GM19397 (cell line): Measurements from ENCODE around the gene PRRC2A.

Experiments
- ATAC-seq: cut with Tn5 transposase; IDR thresholded peaks from one replicate; pipeline ENCODE4 v1.9.1; 2021; ENCODE audit warnings: mild to moderate bottlenecking, moderate library complexity; ENCODE audit not compliant: unreplicated experiment

PRRC2A gene

DNA sequence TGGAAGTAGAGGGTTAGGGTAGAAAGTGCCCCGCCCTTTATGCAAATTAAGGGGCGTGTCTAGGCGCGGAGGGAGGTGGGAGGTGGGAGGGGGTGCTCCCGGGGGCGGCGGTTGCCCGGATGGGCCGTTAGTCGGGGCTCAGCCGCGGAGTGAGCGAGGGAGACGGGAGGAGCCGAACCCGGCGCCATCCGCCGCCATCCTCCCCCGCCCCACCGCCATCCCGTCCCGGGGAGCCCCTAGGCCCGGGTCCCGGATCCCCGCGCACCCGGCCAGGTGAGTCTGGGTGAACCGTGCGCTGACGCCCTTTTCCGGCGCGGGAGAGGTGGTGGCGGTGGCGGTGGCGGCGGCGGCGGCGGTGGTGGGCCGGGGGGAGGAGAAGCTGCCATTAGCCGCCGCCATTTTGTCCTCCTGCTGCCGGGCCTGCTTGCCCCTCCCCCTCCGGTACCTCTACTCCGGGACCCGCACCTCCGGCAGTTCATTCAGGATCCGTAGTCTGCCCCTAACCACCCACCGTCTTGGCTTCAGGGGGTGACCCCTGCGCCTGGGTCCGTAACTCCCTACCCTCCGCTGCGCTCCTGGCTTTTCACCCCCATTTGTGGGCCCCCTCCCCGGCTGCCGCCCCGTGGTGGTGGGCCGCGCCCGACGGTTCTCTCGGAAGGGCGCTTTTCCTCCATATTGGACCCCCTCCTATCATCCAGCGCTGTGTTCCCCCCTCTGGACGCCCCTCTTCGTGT is at the start of gene PRRC2A:
Gene PRRC2A (plus strand): TSS at position 130 of the 734 bp plus-strand sequence. CDS start 2,075 bp downstream, outside the sequence.
- peak; percentile 62 for ATAC-seq

- ATAC-seq: peak; percentile 42
Measured at GRCh38 chr6:31572041-31572911, 48.2 kb upstream of the PRRC2A start, which contains the start of gene LTA. Gene LTA (plus strand): TSS chr6:31572289. CDS start chr6:31572743, 454 bp downstream.

GRCh38 chr6:31573239-31574105 is 47.0 kb upstream of the PRRC2A start:
- ATAC-seq: no peak

GRCh38 chr6:31574106-31575061 is 46.1 kb upstream of the PRRC2A start:
- no peak for ATAC-seq

- no peak for ATAC-seq
Measured at GRCh38 chr6:31575335-31575901, 45.1 kb upstream of the PRRC2A start, which contains the start of gene TNF. Gene TNF (plus strand): TSS chr6:31575565. CDS start chr6:31575742, 177 bp downstream.

GRCh38 chr6:31575952-31576685 is 44.4 kb upstream of the PRRC2A start:
- ATAC-seq: no peak

DNA sequence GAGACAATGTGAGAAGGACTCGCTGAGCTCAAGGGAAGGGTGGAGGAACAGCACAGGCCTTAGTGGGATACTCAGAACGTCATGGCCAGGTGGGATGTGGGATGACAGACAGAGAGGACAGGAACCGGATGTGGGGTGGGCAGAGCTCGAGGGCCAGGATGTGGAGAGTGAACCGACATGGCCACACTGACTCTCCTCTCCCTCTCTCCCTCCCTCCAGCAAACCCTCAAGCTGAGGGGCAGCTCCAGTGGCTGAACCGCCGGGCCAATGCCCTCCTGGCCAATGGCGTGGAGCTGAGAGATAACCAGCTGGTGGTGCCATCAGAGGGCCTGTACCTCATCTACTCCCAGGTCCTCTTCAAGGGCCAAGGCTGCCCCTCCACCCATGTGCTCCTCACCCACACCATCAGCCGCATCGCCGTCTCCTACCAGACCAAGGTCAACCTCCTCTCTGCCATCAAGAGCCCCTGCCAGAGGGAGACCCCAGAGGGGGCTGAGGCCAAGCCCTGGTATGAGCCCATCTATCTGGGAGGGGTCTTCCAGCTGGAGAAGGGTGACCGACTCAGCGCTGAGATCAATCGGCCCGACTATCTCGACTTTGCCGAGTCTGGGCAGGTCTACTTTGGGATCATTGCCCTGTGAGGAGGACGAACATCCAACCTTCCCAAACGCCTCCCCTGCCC is 43.5 kb upstream of the PRRC2A start:
- ATAC-seq: no peak

DNA sequence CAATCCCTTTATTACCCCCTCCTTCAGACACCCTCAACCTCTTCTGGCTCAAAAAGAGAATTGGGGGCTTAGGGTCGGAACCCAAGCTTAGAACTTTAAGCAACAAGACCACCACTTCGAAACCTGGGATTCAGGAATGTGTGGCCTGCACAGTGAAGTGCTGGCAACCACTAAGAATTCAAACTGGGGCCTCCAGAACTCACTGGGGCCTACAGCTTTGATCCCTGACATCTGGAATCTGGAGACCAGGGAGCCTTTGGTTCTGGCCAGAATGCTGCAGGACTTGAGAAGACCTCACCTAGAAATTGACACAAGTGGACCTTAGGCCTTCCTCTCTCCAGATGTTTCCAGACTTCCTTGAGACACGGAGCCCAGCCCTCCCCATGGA is 42.9 kb upstream of the PRRC2A start:
- no peak for ATAC-seq

DNA sequence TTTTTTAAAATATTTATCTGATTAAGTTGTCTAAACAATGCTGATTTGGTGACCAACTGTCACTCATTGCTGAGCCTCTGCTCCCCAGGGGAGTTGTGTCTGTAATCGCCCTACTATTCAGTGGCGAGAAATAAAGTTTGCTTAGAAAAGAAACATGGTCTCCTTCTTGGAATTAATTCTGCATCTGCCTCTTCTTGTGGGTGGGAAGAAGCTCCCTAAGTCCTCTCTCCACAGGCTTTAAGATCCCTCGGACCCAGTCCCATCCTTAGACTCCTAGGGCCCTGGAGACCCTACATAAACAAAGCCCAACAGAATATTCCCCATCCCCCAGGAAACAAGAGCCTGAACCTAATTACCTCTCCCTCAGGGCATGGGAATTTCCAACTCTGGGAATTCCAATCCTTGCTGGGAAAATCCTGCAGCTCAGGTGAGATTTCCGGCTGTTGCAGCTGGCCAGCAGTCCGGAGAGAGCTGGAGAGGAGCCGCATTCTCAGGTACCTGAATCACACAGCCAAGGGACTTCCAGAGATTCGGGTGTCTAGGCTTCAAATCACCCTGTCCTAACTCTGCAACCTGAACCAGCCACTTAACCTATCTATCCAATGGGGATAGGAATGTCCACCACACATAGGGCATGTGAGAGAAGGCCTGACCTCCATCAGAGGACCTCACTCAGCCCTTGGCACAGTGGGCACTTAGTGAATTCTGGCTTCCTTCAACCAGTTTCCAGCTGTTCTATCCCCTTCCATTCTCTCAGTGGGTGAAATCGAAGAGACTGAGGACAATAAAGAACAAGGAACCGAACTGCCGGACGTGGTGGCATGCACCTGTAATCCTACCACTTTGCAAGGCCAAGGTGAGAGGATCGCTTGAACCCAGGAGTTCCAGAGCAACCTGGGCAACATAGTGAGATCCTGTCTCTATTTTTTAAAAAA is 42.1 kb upstream of the PRRC2A start:
- ATAC-seq: no peak

DNA sequence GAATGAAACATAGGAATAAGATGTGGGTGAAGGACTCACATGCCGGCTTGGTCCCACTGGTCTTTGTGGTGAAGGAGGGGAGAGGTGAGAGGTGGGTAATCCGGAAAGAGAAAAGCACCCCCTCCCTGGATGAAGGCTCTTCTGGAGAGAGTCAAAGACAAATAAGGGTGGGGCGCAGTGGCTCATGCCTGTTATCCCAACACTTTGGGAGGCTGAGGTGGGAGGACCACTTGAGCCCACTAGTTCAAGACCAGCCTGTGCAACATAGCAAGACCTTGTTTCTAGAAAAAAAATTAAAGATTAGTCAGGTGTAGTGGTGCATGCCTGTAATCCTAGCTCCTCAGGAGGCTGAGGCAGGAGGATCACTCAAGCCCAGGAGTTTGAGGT is 41.4 kb upstream of the PRRC2A start:
- no peak for ATAC-seq

DNA sequence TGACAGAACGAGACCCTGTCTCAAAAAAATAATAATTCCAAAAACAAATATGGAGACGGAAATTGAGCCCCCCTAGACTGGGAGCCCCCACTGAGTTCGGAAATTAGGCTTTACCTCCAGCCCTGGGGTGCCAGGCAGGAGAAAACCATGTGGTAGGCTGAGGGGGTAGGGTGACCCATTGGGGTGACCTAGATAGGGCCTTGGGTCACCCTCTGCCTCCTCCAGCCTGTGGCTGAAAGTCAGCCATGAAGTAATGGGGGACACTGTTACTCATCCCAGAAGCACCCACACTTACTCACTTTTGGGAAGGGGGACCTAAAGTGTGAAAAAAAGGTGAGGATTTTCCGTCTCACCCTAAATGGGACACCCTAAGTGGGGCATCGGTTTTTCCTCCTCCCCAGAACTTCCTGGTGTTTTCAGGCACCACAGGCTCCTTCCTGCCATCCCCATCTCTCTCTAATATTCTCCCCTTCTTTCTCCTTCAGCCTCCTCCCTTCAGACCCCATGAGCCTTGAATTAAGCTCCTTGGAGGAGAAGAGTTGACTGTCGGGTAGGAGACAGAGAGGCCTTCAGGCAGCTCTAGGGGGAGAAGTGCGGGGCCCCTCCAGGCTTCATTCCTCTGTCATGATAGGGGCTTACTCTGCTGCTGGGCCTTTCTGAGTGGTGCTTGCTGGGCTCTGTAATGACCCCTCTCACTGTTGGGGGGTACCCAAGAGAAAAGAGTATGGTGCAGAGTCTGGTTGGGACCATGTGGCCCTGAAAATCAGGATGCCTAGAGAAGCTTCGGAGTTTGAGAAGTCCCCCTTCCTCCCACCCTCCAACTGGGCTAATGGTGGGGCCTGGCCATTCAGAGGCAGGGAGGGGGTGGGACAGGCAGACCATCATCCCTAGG is 40.7 kb upstream of the PRRC2A start:
- ATAC-seq: no peak

DNA sequence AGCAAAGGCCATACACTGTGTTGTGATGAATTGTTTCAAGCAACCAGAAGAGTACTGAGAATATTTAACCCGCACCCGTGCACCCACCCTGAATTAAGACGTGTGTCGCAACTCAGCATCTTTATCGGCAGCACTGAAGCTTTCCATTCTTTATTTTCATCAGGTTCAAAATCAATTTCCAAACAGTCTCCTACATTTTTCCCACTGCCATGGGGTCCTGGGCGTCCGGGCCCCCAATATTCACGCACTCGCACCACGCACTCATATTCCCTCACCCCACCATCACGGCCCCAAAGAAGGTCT is 40.1 kb upstream of the PRRC2A start:
- ATAC-seq: no peak

DNA sequence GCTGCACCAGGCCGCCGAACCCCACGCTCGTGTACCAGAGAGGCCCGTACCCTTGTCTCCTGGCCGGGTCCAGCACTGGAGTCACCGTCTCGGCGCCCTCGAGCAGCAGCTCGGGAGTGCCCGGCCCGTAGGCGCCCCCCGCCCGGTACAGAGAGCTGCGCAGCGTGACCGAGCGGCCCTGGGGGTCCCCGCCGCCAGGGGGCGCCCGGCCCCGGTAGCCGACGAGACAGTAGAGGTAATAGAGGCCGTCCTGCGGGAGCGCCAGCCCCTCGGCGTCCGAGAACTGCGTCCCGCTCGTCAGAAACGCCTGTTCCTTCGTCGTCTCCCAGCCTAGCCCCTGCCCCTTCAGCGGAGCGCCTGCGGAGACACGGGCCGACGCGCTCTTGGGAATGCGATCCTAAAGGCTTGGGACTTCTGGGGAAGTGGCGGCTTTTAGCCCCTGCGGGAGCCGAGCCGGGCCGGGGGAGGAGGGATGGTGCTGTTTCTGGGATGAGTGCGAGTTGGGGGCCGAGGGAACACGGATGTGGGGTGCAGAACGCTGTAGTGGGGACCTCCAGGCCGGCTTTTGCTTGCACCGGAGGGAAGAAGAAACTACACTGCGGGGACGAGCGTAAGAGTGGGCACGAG is 39.6 kb upstream of the PRRC2A start:
- peak; percentile 64 for ATAC-seq

GRCh38 chr6:31581434-31582229 is 38.9 kb upstream of the PRRC2A start:
- ATAC-seq: no peak

DNA sequence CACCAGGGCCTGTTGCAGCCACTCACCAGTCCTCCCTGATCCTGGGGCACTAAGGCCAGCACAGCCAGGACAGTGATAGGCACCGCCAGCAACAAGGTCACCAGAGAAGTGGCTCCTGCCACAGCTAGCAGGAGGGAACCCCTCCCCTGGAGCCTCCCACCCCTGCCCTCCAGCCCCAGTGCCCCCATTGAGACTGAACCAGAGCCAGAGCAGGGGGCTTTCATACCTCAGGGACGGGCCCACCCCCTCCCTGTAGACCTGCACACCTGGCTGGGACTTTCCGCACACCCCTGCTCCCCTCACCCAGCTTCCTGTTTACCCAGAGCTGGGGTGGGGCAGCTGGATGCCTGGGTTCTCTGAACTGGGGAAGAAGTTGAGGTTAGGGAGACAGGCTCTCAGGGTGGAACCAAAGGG is 38.3 kb upstream of the PRRC2A start, which contains the start of gene LTB:
Gene LTB (minus strand): TSS at position 195 of the 414 bp plus-strand sequence. CDS start 7 bp downstream, at position 188.
- ATAC-seq: no peak
